Measurements from ENCODE around the gene NRXN3.

The NRXN3 gene

DNA sequence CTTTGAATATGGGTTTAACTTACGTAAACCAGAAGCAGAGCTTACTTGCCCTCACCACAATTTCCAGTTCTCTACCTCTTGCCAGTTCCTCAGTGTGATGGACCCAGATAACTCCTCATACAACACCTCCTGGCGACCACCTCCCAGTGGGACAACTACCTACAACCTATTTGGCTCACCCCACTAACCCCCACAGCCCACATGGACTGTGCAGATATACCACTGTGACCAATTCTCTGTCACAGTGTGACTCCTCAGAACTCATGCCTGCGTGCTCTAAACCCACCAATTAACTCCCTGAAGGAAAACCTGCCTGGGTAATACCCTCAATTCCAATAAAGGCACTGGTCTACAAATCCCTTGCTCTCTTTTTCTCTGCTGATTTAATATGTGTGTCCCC lies 1729.4 kb downstream of the NRXN3 start:
- no peak for DNase-seq

DNA sequence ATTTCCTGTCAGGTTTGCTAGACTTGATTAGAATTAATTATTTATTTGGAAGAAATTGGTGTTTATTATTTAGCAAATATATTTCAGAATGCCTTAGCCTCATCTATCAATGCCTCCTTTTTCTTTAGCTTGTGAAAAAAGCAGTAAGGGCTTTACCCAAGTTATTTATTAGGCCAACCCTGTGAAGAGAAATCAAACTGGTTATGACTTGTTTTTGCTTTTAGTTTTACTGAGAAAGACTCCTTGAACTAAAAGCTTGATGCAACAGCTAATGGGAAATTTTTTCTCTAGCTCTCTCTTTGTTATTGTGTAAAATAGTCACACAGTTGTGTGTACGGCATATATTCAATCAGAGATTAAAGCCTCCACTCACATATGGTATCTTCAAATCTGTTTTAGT lies 1734.3 kb downstream of the NRXN3 start:
- no peak for DNase-seq

GRCh38 chr14:79906994-79907393 lies 1736.8 kb downstream of the NRXN3 start:
- no peak for DNase-seq

DNA sequence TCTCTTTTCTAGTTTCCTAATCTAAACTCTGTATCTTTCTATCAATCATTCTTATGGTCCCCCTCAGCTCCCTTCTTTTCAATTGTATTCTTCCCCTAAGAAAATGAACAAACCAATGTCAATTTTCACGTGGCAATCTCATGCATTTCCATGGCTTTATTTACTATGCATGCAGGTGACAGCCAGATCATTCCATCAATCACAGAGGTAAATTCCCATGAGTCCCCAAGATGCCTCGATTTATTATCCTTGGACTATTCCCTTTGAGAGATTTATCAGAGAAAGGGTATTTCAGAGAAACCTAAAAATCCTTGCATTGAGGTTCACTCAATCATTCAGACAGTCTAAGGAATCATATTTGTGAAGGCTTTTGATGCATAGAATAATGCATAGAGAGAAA lies 1739.9 kb downstream of the NRXN3 start:
- no peak for DNase-seq

DNA sequence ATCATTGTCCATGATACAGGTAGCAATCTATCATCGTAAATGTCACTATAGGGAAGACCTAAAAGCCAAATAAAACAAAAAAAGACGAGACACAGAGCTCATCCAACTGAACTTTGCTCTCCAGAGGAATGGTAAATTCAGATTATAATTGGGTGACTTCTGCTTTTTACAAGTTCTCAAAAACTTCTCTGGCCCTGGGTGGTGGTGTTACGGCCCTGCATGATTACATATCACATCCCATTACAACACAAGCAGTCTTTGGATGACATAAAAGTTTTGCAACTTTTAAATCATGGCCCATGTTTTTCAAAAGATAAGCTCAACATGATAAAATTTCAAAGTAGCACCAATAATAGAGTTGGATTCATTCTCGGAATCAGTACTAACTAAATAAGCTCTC lies 1741.6 kb downstream of the NRXN3 start:
- no peak for DNase-seq

- no peak for DNase-seq
Observed at GRCh38 chr14:79914595-79914994, 1744.4 kb downstream of the NRXN3 start.

- DNase-seq: no peak
Observed at GRCh38 chr14:79915406-79915805, 1745.2 kb downstream of the NRXN3 start.

DNA sequence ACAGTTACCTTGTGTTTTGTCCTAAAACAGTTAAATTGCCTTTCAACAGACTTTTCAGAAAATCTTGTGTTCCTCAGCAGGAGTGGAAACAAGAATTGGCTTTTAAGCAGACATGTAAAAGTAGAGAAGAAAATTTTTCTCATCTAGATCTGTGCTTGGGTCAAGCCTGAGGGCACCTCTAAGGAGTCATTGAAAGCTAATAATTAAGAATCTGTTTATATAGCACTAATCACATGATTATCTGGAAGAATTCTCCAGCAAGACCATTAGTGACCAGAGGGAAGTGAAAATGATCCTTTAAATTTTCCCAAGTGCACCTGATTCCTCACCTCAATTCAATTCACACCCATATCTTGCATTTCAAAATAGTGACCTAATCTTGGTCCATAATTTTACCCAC lies 1746.1 kb downstream of the NRXN3 start:
- no peak for DNase-seq

GRCh38 chr14:79916892-79917291 lies 1746.7 kb downstream of the NRXN3 start:
- DNase-seq: no peak
